ENCODE results near the gene CCDC87. TPM values are rescaled to one million over a fixed set of nuclear protein-coding genes. Genes with fewer than 3 reads are reported as not detected.
"Not testable (repeated sequence)": the region's sequence is repeated elsewhere in the genome, so short reads cannot be mapped to it uniquely, and the experiment has no call there.

The CCDC87 gene
- total and polyA plus RNA-seq, 8 donors, result 0.05 to 15.9 (median 0.29) TPM; not detected in 4

GRCh38 chr11:66589996-66590675 lies 2.7 kb downstream of the CCDC87 start:
- no peak overlapping the region for H3K4me3 ChIP-seq
- DNase-seq, result no peak
- H3K27ac ChIP-seq, result no peak overlapping the region
- TF ChIP-seq CTCF (IDR thresholded peaks at IDR 0.05) (no peak), POLR2A (IDR thresholded peaks at IDR 0.05) (no peak), EP300 (IDR thresholded peaks at IDR 0.05) (no peak), POLR2AphosphoS5 (IDR thresholded peaks at IDR 0.05) (no peak)
- 91 to 97% (median 95%) methylated on average over 7 of the region's 7 CpGs for WGBS, 5 donors
- no peaks in the 10 kb centered on the region for H3K36me3 ChIP-seq
- no peaks in the 10 kb centered on the region for H3K27me3 ChIP-seq
- H3K9me3 ChIP-seq, result no peaks in the 10 kb centered on the region
- H3K4me1 ChIP-seq, result peaks cover 23 to 28% (median 26%) of the 10 kb centered on the region in 4 donors
- intact Hi-C loops (cut with DNase I; ENCODE audit: low total_unique reads), result no loop called here

GRCh38 chr11:66589315-66589714 lies 3.5 kb downstream of the CCDC87 start:
- peaks cover 16 to 20% (median 19%) of the 10 kb centered on the region in 4 donors for H3K4me1 ChIP-seq
- H3K27me3 ChIP-seq; H3K9me3 ChIP-seq; DNase-seq; intact Hi-C loops (cut with DNase I; ENCODE audit: low total_unique reads); H3K36me3 ChIP-seq; H3K4me3 ChIP-seq; H3K27ac ChIP-seq: not testable (repeated sequence)
- WGBS, 5 donors, result 58 to 85% (median 64%) methylated on average over 2 of the region's 2 CpGs

GRCh38 chr11:66586136-66586535 lies 6.7 kb downstream of the CCDC87 start:
- WGBS, 5 donors, result 49 to 63% (median 58%) methylated on average over 2 of the region's 2 CpGs
- Histone ChIP-seq H3K9me3 (peaks cover 0 to 13% (median 0%) of the 10 kb centered on the region in 4 donors), H3K27ac (no peak overlapping the region), H3K4me3 (no peak overlapping the region), H3K4me1 (no peaks in the 10 kb centered on the region), H3K27me3 (no peaks in the 10 kb centered on the region), H3K36me3 (no peaks in the 10 kb centered on the region)
- TF ChIP-seq POLR2AphosphoS5 (IDR thresholded peaks at IDR 0.05), result no peak
- TF ChIP-seq EP300 (IDR thresholded peaks at IDR 0.05), result no peak
- no peak for TF ChIP-seq CTCF (IDR thresholded peaks at IDR 0.05)
- no peak for TF ChIP-seq POLR2A (IDR thresholded peaks at IDR 0.05)
- intact Hi-C loops (cut with DNase I; ENCODE audit: low total_unique reads), result no loop called here
- no peak for DNase-seq

GRCh38 chr11:66585447-66585846 lies 7.4 kb downstream of the CCDC87 start:
- peaks cover 0 to 13% (median 0%) of the 10 kb centered on the region in 4 donors for H3K9me3 ChIP-seq
- H3K27ac ChIP-seq; DNase-seq; H3K27me3 ChIP-seq; H3K4me1 ChIP-seq; H3K4me3 ChIP-seq; H3K36me3 ChIP-seq; intact Hi-C loops (cut with DNase I; ENCODE audit: low total_unique reads): not testable (repeated sequence)
- WGBS, 5 donors, result 73 to 94% (median 88%) methylated on average over 1 of the region's 1 CpG

GRCh38 chr11:66582565-66583147 lies 10.2 kb downstream of the CCDC87 start:
- H3K4me3 ChIP-seq; H3K4me1 ChIP-seq; intact Hi-C loops (cut with DNase I; ENCODE audit: low total_unique reads); H3K27me3 ChIP-seq; DNase-seq; H3K27ac ChIP-seq; H3K36me3 ChIP-seq: not testable (repeated sequence)
- H3K9me3 ChIP-seq, result peaks cover 0 to 13% (median 0%) of the 10 kb centered on the region in 4 donors
- 71 to 86% (median 80%) methylated on average over 3 of the region's 3 CpGs for WGBS, 5 donors

GRCh38 chr11:66581261-66581660 lies 11.6 kb downstream of the CCDC87 start:
- no peak for DNase-seq
- Histone ChIP-seq H3K4me3 (no peak overlapping the region), H3K36me3 (no peaks in the 10 kb centered on the region), H3K27me3 (no peaks in the 10 kb centered on the region), H3K4me1 (peaks cover 3 to 8% (median 6%) of the 10 kb centered on the region in 4 donors), H3K9me3 (peaks cover 0 to 13% (median 0%) of the 10 kb centered on the region in 4 donors), H3K27ac (no peak overlapping the region)
- TF ChIP-seq POLR2A (IDR thresholded peaks at IDR 0.05), result no peak
- TF ChIP-seq POLR2AphosphoS5 (IDR thresholded peaks at IDR 0.05), result no peak
- TF ChIP-seq CTCF (IDR thresholded peaks at IDR 0.05), result no peak
- TF ChIP-seq EP300 (IDR thresholded peaks at IDR 0.05), result no peak
- intact Hi-C loops (cut with DNase I; ENCODE audit: low total_unique reads), result no loop called here
- 71 to 91% (median 84%) methylated on average over 3 of the region's 3 CpGs for WGBS, 5 donors

Data from stomach (tissue), 9 donors.